Esophagus mucosa (tissue), 1 donor: ENCODE measurements around the gene SRBD1. TPM values are rescaled to one million over a fixed set of nuclear protein-coding genes. Genes with fewer than 3 reads are reported as not detected.
A peak's percentile ranks its signal among the peaks of the same experiment; 100 is the strongest.

Experiments used
- ATAC-seq: fragments of 200-7000 bp; cut with Tn5 transposase; one replicate; pipeline ENCODE4 v1.9.1; 2020
- total RNA-seq: library from RNA; stranded (reverse); gene quantifications from one replicate; pipeline ENCODE4 v1.2.4, GENCODE V29; 2023
- donor health status: DM: yes; HTN: yes; CAD: no.

The SRBD1 gene
- total RNA-seq, 1 donor from 2014 or later: 9.2 TPM

DNA sequence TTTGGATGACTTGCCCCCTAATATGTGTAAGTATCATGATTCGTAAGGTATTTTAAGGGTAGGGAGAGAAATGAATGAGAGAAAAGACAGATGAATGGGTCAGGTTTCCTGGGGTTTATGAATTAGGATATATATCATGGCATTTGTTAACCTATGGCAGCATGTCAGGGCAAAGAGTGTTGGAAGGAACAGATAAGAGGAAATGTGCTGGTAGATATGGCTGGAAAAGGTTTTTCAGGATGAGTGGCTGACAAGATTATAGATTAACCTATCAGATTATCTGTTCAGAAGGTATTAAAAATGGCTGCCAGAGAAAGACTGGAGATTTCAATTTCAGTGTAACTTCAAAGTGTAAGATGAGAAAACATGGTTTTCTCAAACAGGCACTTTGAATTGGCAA, 67.8 kb downstream of the SRBD1 start:
- ATAC-seq: no peak

DNA sequence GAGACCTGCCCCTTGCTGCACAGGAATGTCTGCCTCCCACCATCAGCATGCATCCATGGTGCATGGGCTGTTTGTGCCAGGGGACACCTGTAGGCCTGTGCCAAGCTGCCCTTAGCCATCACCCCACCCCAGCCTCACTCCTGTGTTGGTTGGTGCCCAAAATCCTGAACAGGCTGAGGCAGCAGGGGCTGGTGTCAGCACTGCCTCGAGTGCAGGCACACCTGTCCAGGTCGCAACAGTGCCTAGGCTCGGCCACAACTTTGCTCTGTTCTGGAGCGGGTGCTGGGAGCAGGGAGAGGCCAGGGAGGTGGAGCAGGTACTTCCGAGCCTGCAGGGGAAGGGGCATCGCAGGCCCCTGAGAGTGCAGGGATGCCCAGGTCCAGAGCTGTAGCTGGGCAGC, 69.1 kb downstream of the SRBD1 start:
- no peak for ATAC-seq

DNA sequence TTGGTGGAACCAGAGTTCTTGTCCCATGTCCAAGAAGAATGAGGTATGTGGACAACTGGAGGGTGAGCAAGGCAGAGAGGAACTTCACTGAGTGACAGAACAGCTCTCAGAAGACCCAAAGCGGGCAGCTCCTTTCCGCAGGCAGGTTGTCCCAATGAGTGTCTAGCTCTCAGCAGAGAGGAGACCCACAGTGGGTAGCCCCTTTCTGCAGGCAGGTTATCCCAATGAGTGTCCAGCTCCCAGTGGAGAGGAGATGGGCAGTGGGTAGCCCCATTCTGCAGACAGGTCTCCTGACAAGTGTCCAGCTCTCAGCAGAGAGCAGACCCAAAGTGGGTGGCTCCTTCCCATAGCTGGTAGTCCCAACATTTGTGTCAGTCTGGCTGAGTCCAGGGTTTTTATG, 69.6 kb downstream of the SRBD1 start:
- ATAC-seq: no peak

- ATAC-seq: no peak
These were observed 70.1 kb downstream of the SRBD1 start for GRCh38 chr2:45540942-45541341.

- ATAC-seq: no peak
These were observed 77.3 kb downstream of the SRBD1 start for GRCh38 chr2:45533771-45534170.

DNA sequence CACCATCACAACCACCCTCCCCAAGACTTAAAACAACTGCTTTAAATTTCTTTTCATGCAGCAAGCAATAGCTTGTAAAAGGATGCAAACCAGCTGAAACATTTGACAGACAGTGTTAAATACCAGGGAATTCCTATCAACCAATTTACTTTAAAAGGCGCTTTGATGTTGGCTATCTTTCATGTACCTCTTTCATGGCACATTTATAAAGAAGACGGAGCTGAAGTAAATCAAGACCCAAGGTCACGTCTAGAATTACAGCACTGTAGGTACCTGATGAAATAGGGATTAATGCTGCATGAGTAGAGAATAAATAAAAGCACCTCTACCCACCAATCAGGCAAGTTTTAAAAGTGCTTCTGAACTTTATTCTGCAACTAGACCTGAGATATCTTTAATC, 78.9 kb downstream of the SRBD1 start:
- ATAC-seq: no peak

DNA sequence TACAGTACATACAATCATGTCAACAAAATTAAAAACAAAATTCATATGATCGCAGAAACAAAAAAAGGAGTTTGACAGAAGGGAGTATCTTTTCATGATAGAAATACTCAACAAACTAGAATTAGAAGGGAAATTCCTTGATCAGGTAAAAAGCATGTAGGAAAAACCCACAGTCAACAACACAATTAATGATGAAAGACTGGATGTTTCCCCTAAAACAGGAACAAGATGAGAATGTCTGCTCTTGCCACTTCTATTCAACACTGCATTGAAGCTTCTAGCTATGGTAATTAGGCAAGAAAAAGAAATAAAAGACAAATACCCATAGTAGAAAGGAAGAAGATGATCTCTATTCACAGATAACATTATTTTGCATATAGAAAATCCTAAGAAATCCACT, 87.1 kb downstream of the SRBD1 start:
- no peak for ATAC-seq

- ATAC-seq: no peak
These were observed 92.5 kb downstream of the SRBD1 start for GRCh38 chr2:45518546-45518945.

DNA sequence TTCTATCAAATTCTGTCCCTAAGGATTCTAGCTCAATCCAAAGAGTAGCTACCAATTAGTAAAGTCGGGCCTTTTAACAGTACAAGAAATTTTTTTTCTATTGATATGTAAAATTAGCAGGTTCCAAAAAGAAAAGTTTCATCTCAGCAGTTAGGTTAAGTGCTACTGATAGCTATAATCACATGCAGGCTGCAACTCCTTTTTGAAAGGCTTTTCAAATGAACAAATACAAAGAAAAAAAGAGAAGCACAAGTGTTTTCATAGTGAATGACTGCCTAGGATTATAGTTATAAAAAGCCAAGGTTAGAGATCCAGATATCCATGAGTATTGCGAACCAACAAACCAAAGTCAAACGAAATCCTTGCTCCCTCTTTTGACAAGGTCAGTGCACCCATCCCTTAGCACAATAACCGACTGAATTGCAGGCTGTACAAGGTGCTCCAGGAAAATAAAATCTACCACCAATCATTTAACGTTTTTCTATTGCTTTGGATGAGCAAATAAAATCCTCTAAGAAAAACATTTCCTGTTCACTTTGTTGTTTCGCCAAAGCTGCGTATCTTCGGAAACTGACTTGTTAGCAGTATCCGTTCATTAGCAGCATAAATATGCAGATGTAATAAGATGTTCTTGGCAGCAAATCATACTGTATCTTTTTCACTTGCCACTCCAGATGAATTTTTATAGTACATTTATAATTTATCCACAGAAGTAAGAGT, 100.2 kb downstream of the SRBD1 start:
- ATAC-seq: no peak

DNA sequence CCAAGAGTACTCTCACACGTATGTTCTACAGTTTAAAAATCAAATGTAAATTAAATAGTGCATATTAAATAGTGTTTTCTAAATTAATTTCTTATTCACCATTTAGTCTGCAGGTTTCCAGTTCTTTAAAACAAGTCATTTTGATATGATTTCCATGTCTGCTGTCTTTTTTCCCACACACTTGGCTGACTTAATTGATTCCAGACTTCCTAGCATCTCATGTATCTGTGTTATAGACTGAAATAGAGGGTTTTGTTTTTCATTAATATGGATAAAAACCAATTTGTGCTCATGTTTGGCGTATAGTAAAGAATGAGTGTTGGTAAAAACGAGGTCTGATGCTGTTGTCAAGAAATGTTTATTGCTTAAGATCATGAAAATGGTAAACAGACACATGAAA, 104.3 kb downstream of the SRBD1 start:
- no peak for ATAC-seq

DNA sequence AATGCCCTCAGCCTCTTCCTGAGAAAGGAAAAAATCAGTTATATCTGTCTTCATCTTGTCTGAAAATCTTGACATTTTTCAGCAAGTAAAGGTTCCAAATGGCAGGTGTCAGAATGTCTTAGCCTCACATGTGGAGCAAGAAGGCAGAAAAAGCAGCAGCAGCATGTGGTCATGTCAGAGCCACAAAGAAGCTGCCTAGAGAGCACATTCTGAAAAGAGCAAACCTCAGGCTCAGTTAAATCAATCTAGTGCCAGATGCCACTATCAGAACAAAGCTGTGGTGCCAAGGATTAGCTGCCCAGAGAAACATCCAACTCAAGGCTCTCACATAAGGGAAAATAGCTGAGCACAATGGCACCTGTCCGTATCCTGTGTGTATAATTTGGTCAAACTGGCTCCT, 105.9 kb downstream of the SRBD1 start:
- no peak for ATAC-seq

DNA sequence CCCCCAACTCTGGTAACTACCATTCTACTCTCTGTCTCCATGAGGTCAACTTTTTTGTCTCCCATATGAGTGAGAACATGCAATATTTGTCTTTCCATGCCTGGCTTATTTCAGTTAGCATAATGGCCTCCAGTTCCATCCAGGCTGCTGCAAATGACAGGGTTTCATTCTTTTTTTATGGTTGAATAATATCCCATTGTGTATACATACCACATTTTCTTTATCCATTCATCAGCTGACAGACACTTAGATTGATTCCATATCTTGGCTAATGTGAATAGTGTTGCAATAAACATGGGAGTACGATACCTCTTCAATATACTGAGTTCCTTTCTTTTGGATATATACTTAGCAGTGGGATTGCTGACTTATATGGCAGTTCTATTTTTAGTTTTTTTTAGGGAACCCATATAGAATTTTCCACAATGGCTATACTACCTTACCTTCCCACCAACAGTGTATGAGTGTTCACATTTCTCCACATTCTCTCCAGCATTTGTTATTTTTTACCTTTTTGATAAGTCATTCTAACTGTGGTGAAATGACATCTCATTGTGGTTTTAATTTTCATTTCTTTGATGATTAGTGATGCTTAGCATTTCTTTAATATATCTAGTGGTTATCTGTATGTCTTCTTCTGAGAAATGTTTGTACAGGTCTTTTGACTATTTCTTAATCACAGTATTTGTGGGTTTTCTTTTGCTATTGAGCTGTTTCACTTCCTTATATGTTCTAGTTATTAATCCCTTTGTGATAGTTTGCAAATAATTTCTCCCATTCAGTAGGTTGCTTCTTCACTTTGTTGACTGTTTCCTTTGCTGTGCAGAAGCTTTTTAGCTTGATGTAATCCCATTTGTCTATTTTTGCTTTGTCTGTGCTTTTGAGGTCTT, 112.2 kb downstream of the SRBD1 start:
- ATAC-seq: no peak

- no peak for ATAC-seq
These were observed 113.7 kb downstream of the SRBD1 start for GRCh38 chr2:45497355-45497754.

DNA sequence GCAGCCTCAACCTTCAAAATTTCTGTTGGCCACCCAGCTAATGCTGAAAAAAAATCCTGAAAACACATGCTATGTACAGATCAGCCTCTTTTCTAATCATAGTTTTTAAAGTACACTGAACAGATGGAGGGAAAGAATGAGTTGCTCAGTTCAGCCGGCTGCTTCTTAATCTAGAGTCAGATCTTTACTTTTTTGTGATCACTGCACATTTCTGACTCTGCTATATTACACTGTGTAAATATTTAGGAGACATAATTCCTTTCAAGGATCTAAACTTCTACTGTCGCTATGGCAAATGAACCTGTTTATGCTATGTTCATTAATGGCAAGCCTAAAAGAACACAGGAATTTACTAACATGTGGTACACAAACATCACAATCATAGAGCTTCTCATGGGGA, 114.2 kb downstream of the SRBD1 start:
- no peak for ATAC-seq

- ATAC-seq: no peak
These were observed 116.1 kb downstream of the SRBD1 start for GRCh38 chr2:45494978-45495293.

DNA sequence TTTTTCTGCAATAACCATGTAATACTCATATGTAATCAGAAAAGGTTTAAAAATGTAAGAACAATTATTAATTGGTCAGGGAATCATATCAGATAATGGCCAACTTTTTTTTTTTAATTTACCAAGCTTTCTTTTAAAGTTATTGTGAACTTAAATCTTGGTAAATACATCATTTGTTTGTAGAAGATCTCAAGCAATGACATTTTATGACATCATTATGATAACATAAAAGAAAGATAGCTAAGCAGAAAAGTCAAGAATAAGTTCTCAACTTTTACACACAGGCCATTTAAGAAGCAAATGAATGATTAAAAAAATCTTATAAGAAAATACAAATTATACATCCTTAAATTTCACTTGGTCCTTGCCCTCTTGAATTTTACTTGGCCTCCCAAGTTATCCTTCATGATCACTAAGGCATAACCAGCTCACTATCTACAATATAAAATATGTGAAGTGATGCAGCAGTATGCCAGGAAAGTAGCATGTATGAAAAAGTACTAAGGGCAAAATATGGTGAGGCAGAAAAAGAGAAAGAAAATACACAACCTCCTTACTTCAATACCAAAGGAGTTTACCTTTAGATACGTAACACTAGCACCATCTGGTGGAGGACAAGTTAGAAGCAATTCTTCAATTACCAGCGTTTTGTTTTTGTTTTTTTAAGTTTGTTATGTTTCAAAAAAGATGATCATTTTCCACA, 116.6 kb downstream of the SRBD1 start:
- peak; percentile 45 for ATAC-seq

DNA sequence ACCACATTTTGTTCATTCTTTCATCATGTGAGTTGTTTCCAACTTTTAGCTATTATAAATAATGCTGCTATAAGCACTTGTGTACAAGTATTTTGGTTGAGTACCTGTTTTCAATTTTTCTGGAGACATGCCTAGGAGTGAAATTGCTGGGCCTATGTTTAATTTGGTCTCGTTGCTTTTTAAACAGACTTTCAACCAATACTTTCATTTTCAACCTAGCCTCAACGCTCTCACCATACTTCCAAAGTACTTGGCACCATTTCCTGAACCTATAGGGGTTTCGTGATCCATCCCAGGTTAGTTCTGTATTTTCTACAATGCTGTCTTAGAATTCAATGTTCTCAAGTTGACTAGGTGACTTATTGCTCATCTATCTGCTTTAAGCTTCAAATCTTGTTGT, 126.1 kb downstream of the SRBD1 start:
- no peak for ATAC-seq

GRCh38 chr2:45483997-45484396, 127.1 kb downstream of the SRBD1 start:
- no peak for ATAC-seq

DNA sequence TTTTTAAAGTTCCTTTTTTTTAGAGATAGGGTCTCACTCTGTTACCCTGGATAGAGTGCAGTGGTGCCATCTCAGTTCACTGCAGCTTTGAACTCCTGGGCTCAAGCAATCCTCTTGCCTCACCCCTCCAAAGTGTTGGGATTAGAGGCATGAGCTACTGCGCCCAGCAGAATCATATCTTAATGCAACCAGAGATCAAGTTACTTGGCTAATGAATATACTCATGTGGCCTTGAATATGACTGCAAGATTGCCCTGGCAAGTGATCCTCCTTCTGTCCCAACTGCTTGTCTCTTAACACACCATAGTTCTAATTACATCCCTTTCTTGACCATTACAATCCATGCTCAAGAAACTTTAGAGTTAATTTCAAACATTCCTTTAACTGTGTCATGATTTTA, 133.5 kb downstream of the SRBD1 start:
- no peak for ATAC-seq

GRCh38 chr2:45470531-45470930, 140.5 kb downstream of the SRBD1 start:
- ATAC-seq: no peak

GRCh38 chr2:45469314-45470099, 141.6 kb downstream of the SRBD1 start:
- no peak for ATAC-seq

- ATAC-seq: no peak
These were observed 142.8 kb downstream of the SRBD1 start for GRCh38 chr2:45468279-45468678.

GRCh38 chr2:45466053-45466452, 145.0 kb downstream of the SRBD1 start:
- ATAC-seq: no peak
